Cardiac muscle cell (in vitro differentiated cells and primary cell): ENCODE results near the gene PRH1. TPM values are rescaled to one million over a fixed set of nuclear protein-coding genes. Genes with fewer than 3 reads are reported as not detected.

ENCODE experiments used
- DNase-seq, 2 donors: peaks; one replicate each; pipeline versions ENCODE4 v3.0.0 to v3.0.0-alpha.2; 2010 to 2017; ENCODE audit warnings: low read depth in 1 of 2, low spot score in 1 of 2
- H3K27ac ChIP-seq: fragments of 200-600 bp; sonication (generic); 2 replicates; pipeline ENCODE4 v1.5.1; 2016
- H3K27me3 ChIP-seq: fragments of 200-600 bp; sonication (generic); 2 replicates; pipeline ENCODE4 v1.6.0; 2016; ENCODE audit warnings: control low read depth
- H3K36me3 ChIP-seq: fragments of 200-600 bp; sonication (generic); 2 replicates; pipeline ENCODE4 v1.5.1; 2016; ENCODE audit warnings: control low read depth
- H3K4me1 ChIP-seq: fragments of 200-600 bp; sonication (generic); 2 replicates; pipeline ENCODE4 v1.8.1; 2017; ENCODE audit warnings: low read depth, mild to moderate bottlenecking, mixed run types
- H3K4me3 ChIP-seq: fragments of 200-600 bp; sonication (generic); 2 replicates; pipeline ENCODE4 v1.5.1; 2016; ENCODE audit warnings: mild to moderate bottlenecking
- H3K9me3 ChIP-seq: fragments of 200-600 bp; sonication (generic); 2 replicates; pipeline ENCODE4 v1.5.1; 2017; ENCODE audit warnings: low read depth, mild to moderate bottlenecking, control low read depth
- CTCF ChIP-seq: IDR thresholded peaks from 2 replicates; pipeline ENCODE4 v1.5.1; 2012; ENCODE audit warnings: low read depth, mild to moderate bottlenecking, low read length
- polyA plus RNA-seq: library from polyadenylated mRNA; unstranded; fragments of >200 nt; fragmentation: Nextera tagmentation; extraction: Ambion mirVana; gene quantifications from 2 replicates; pipeline ENCODE4 v1.2.1, GENCODE V29; 2016
- total RNA-seq: library from RNA; depleted of rRNA; stranded (reverse); fragments of >200 nt; gene quantifications from 2 replicates; pipeline ENCODE4 v1.2.3, GENCODE V29; 2016

Gene PRH1
- total RNA-seq = 30.2 and 35.0 TPM in 2 replicates
- 35.3 and 38.6 TPM in 2 replicates for polyA plus RNA-seq

DNA sequence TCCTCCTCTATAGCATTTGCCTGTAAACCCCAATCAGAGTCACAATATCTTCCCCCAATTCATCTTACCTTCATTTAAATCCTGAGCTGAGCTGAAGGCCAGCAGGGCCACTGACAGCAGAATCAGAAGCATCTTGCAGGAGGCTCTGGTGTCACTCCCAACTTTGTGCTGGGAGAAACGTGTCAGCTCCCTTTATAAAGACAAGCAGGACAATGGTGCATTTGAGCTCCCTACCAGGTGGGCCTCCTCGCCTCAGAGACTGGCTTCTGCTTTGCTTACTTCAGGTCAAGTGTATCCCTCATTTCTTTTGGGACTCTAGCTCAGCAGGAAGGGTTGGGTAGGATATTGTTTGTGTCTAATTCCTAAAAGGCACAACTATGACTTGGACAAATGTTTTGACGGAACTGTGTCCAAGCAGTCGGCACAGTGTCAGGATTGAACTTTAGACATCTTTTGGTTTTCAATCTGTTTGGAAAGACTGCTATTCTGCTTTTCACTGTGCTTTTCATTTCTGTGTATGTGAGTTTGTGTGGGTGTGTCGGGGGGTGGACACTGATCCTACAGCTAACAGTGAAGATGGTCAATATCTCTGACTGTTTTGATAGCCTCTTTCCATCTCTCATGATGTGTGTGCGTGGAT lies at the start of gene PRH1:
TSS of gene PRH1 (minus strand) at position 170 of the 640 bp plus-strand sequence. CDS start at position 132, 38 bp downstream.
- Histone ChIP-seq H3K27me3 (no peaks in the 10 kb centered on the region), H3K4me1 (no peaks in the 10 kb centered on the region), H3K27ac (no peak within 1 kb of the TSS), H3K36me3 (no peaks in the 10 kb centered on the region), H3K4me3 (no peak within 1 kb of the TSS), H3K9me3 (no peaks in the 10 kb centered on the region)
- no peak for TF ChIP-seq CTCF
- no peak for DNase-seq

- TF ChIP-seq CTCF = no peak
- no peaks in the 10 kb centered on the region for H3K4me1 ChIP-seq
- no peak within 1 kb of the TSS for H3K27ac ChIP-seq
- no peaks in the 10 kb centered on the region for H3K9me3 ChIP-seq
- H3K4me3 ChIP-seq = no peak within 1 kb of the TSS
- H3K36me3 ChIP-seq = no peaks in the 10 kb centered on the region
- DNase-seq = no peak
- no peaks in the 10 kb centered on the region for H3K27me3 ChIP-seq
Observed at GRCh38 chr12:10928746-10929286, 44.8 kb upstream of the PRH1 start, which contains the start of gene PRH2. Gene PRH2 (plus strand): TSS chr12:10929236. CDS start chr12:10929274, 38 bp downstream.

DNA sequence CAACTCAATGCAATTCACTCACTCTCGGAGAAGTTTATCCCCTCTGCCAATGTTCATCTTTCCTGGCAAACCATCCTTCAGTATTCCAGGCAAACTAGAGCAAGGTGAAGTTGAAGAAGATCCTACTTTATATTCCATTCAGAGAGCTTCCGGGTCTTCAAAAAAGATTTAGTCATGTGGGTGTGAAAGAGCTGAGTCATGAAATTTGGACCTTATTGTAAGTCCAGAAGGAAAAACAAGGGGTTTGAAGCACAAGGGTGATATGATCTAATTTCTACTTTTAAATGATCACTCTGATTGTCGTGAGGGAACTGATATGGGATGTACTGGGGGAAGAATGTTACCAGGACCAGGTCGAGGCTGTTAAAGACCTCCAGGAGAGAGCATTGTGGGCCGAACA lies 42.2 kb upstream of the PRH1 start:
- no peak for TF ChIP-seq CTCF
- Histone ChIP-seq H3K4me1 (no peaks in the 10 kb centered on the region), H3K27ac (no peak overlapping the region), H3K9me3 (no peaks in the 10 kb centered on the region), H3K27me3 (no peaks in the 10 kb centered on the region), H3K4me3 (no peak overlapping the region), H3K36me3 (no peaks in the 10 kb centered on the region)
- DNase-seq = no peak

DNA sequence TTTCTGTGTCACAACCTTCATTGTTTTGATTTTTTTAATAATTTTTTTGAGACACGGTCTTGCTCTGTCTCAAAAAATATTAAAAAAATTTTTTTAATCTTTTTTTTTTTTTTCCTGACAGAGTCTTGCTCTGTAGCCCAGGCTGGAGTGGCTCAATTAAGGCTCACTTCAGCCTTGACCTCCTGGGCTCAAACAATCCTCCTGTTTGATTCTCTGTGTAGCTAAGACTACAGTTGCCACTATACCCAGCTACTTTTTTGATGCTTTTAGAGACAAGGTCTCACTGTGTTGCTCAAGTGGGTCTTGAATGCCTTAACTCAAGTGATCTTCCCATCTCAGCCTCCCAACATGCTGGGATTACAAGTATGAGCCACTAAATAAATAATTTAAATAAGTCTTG lies 35.8 kb upstream of the PRH1 start:
- H3K9me3 ChIP-seq = no peaks in the 10 kb centered on the region
- no peaks in the 10 kb centered on the region for H3K27me3 ChIP-seq
- no peaks in the 10 kb centered on the region for H3K4me1 ChIP-seq
- TF ChIP-seq CTCF = no peak
- no peaks in the 10 kb centered on the region for H3K36me3 ChIP-seq
- no peak overlapping the region for H3K4me3 ChIP-seq
- DNase-seq = no peak
- H3K27ac ChIP-seq = no peak overlapping the region

GRCh38 chr12:10910380-10910779 lies 26.3 kb upstream of the PRH1 start:
- DNase-seq = no peak
- Histone ChIP-seq H3K27me3 (no peaks in the 10 kb centered on the region), H3K36me3 (no peaks in the 10 kb centered on the region), H3K27ac (no peak overlapping the region), H3K4me1 (peaks cover 11% of the 10 kb centered on the region), H3K9me3 (no peaks in the 10 kb centered on the region), H3K4me3 (no peak overlapping the region)
- no peak for TF ChIP-seq CTCF
